Measurements from ENCODE around the gene WDR33.

GRCh38 chr2:127669056-127669455 is 141.9 kb downstream of the WDR33 start:
- TF ChIP-seq TEAD4 (IDR thresholded peaks at IDR 0.05) (no peak), EGR1 (IDR thresholded peaks at IDR 0.05) (no peak), REST (IDR thresholded peaks at IDR 0.05; ENCODE audit: low read depth) (no peak), TAF1 (IDR thresholded peaks at IDR 0.05; ENCODE audit: low read depth) (no peak), CREB1 (IDR thresholded peaks at IDR 0.05; ENCODE audit: low read depth) (no peak), NFIC (IDR thresholded peaks at IDR 0.05) (no peak), FOXM1 (IDR thresholded peaks at IDR 0.05; ENCODE audit: borderline replicate concordance, low read depth) (no peak), CEBPB (IDR thresholded peaks at IDR 0.05) (no peak)

Measured in Ishikawa (cell line).